ENCODE results near the gene NEK4.

DNA sequence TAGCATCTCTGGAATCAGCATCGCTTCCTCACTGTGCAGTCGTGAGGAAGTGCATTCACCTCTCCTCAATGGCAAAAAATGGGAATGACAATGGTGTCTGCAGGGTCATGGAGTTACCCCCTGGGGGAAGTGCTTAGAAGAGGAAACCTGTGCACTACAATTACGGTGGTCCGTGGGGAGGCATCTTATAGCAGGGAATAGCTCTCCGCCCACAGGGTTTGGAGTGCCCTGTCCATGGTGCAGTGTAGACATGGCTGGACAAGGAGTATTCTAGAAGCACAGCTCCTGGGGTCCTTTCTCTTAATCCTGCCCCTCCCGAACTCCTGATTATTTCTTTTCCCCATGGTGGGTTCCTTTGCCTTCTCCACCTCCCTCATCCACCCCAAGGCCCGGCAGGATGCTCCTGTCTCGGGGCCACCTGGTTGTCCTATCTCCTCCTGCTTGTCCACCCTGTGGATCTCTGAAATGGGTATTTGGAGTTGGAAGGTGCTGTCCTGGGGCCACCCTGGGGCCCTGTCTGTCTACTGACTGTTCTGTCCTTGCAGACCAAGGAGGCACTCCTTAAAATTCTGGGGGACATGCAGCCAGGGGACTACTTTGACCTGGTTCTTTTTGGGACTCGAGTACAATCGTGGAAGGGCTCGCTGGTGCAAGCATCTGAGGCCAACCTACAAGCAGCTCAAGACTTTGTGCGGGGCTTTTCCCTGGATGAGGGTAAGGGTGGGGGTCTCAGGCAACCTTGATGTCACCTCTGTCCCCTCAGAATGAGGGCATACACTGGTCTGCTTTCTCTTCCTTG, 11.9 kb upstream of the NEK4 start:
- TF ChIP-seq CTCF (IDR thresholded peaks at IDR 0.05 in 8 of 11, conservative IDR thresholded peaks at IDR 0.05 in 3 of 11) (no peak), POLR2AphosphoS5 (IDR thresholded peaks at IDR 0.05) (no peak)
